Measurements from ENCODE around the gene SMIM11. TPM values are rescaled to one million over a fixed set of nuclear protein-coding genes. Genes with fewer than 3 reads are reported as not detected.
"Not testable (repeated sequence)": the region's sequence is repeated elsewhere in the genome, so short reads cannot be mapped to it uniquely, and the experiment has no call there.

SMIM11 gene
- total RNA-seq, 4 donors from 2014 or later = 6.1 to 16.2 (median 8.0) TPM

GRCh38 chr21:34406102-34406501 is 30.8 kb downstream of the SMIM11 start:
- H3K9me3 ChIP-seq, H3K27ac ChIP-seq, H3K4me3 ChIP-seq, H3K4me1 ChIP-seq, H3K27me3 ChIP-seq, ATAC-seq, H3K36me3 ChIP-seq: not testable (repeated sequence)
- no CpG with 5 or more reads among the region's 6 CpGs for WGBS, 2 donors (ENCODE audit: low coverage in 1 of 2)

GRCh38 chr21:34406676-34407075 is 31.4 kb downstream of the SMIM11 start:
- no CpG with 5 or more reads among the region's 2 CpGs for WGBS, 2 donors (ENCODE audit: low coverage in 1 of 2)

GRCh38 chr21:34407294-34407693 is 32.0 kb downstream of the SMIM11 start:
- not testable (repeated sequence) for H3K27me3 ChIP-seq, H3K9me3 ChIP-seq, ATAC-seq, H3K4me3 ChIP-seq, H3K4me1 ChIP-seq, H3K36me3 ChIP-seq, H3K27ac ChIP-seq
- no CpG with 5 or more reads among the region's 9 CpGs for WGBS, 2 donors (ENCODE audit: low coverage in 1 of 2)

More at GRCh38 chr21:34406676-34407075, 31.4 kb downstream of the SMIM11 start:
- not testable (repeated sequence) for H3K4me3 ChIP-seq, H3K9me3 ChIP-seq, H3K4me1 ChIP-seq, H3K27ac ChIP-seq, H3K27me3 ChIP-seq, H3K36me3 ChIP-seq, ATAC-seq

- not testable (repeated sequence) for H3K27me3 ChIP-seq, H3K4me3 ChIP-seq, H3K9me3 ChIP-seq, ATAC-seq, H3K27ac ChIP-seq, H3K4me1 ChIP-seq, H3K36me3 ChIP-seq
- WGBS, 2 donors (ENCODE audit: low coverage in 1 of 2) = no CpG with 5 or more reads among the region's 5 CpGs
These were observed 42.3 kb downstream of the SMIM11 start for GRCh38 chr21:34417448-34418077.

GRCh38 chr21:34423805-34424204 is 48.5 kb downstream of the SMIM11 start, which contains the start of gene SMIM34:
SMIM34 (minus strand) TSS chr21:34423951; CDS start chr21:34423839, 112 bp downstream.
- no CpG with 5 or more reads among the region's 4 CpGs for WGBS, 2 donors (ENCODE audit: low coverage in 1 of 2)
- H3K36me3 ChIP-seq, H3K4me1 ChIP-seq, H3K27me3 ChIP-seq, ATAC-seq, H3K4me3 ChIP-seq, H3K27ac ChIP-seq, H3K9me3 ChIP-seq: not testable (repeated sequence)

- ATAC-seq, H3K36me3 ChIP-seq: not testable (repeated sequence)
- no CpG with 5 or more reads among the region's 8 CpGs for WGBS, 2 donors (ENCODE audit: low coverage in 1 of 2)
These were observed 52.0 kb downstream of the SMIM11 start for GRCh38 chr21:34427339-34427738.

GRCh38 chr21:34428441-34428840 is 53.1 kb downstream of the SMIM11 start:
- H3K4me3 ChIP-seq, H3K4me1 ChIP-seq, H3K27ac ChIP-seq, H3K36me3 ChIP-seq, H3K27me3 ChIP-seq, ATAC-seq, H3K9me3 ChIP-seq: not testable (repeated sequence)
- no CpG with 5 or more reads among the region's 6 CpGs for WGBS, 2 donors (ENCODE audit: low coverage in 1 of 2)

More at GRCh38 chr21:34427339-34427738, 52.0 kb downstream of the SMIM11 start:
- not testable (repeated sequence) for H3K4me3 ChIP-seq, H3K27ac ChIP-seq, H3K4me1 ChIP-seq, H3K27me3 ChIP-seq, H3K9me3 ChIP-seq

- H3K27me3 ChIP-seq, H3K9me3 ChIP-seq, H3K4me3 ChIP-seq, H3K36me3 ChIP-seq, H3K4me1 ChIP-seq, ATAC-seq, H3K27ac ChIP-seq: not testable (repeated sequence)
- no CpG with 5 or more reads among the region's 5 CpGs for WGBS, 2 donors (ENCODE audit: low coverage in 1 of 2)
These were observed 54.4 kb downstream of the SMIM11 start for GRCh38 chr21:34429710-34430109.

Other genes with a start within 250 kb of the SMIM11 start
- gene KCNE2, start 11.5 kb upstream of the SMIM11 start, total RNA-seq = 1 to 10 TPM in 1 of 4 donors, not detected in 3; 1.5 TPM
- gene SMIM34, start 48.4 kb downstream of the SMIM11 start, total RNA-seq = not detected
- gene KCNE1, start 136.7 kb downstream of the SMIM11 start, total RNA-seq = 1 to 10 TPM in 3 of 4 donors, under 1 TPM in 1; 0.64 to 6.4 (median 3.0) TPM
- gene RCAN1, start 239.6 kb downstream of the SMIM11 start, total RNA-seq = 10 to 100 TPM; 32.1 to 58.6 (median 42.2) TPM

Data from gastroesophageal sphincter (tissue), 4 donors.